Stimulated activated CD4-positive, alpha-beta T cell treated with anti-CD3 and anti-CD28 coated beads, Interleukin-12 subunit alpha, Interleukin-12 subunit beta, amount 100 ng/mL, for 24 hours (primary cell): ENCODE measurements around the gene UAP1L1.
"Not testable (repeated sequence)": the region's sequence is repeated elsewhere in the genome, so short reads cannot be mapped to it uniquely, and the experiment has no call there.

Experiments
- DNase-seq, 2 experiments: peaks; one replicate each; pipeline ENCODE4 v3.0.0-alpha.2; 2020; ENCODE audit warnings: low read depth in 2 of 2

UAP1L1 gene, protein sequence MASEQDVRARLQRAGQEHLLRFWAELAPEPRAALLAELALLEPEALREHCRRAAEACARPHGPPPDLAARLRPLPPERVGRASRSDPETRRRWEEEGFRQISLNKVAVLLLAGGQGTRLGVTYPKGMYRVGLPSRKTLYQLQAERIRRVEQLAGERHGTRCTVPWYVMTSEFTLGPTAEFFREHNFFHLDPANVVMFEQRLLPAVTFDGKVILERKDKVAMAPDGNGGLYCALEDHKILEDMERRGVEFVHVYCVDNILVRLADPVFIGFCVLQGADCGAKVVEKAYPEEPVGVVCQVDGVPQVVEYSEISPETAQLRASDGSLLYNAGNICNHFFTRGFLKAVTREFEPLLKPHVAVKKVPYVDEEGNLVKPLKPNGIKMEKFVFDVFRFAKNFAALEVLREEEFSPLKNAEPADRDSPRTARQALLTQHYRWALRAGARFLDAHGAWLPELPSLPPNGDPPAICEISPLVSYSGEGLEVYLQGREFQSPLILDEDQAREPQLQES

DNA sequence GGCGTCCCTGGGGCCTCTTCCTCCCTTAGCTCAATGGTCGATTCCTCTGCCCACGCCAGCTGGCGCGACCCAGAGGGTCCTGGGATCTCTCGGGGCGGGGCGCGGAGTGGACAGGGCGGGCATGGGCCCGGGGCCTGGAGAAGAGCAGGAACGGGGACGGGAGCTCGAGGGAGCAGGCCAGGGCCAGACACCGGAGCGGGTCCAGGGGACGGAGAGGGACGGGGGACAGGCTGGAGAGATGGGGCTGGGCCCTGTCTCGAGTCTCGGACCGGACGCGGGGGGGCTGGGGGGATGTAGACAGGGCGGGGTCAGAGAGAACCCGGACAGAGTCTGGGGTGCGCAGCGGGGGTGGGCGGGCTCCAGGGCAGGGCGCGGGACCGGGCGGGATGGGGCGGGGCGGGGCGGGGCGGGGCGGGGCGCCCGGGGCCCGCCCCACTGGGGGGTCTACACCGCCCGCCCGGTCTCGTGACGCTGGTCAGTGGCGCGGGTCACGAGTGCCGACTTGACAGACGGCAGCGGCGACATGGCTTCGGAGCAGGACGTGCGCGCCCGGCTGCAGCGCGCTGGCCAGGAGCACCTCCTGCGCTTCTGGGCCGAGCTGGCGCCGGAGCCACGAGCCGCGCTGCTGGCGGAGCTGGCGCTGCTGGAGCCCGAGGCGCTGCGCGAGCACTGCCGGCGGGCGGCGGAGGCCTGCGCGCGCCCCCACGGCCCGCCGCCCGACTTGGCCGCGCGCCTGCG lies at the start of gene UAP1L1:
UAP1L1 (plus strand) TSS at position 508 of the 738 bp plus-strand sequence; CDS start at position 524, 16 bp downstream.
- peak in 1 of 2 experiments; percentile 43 for DNase-seq

DNA sequence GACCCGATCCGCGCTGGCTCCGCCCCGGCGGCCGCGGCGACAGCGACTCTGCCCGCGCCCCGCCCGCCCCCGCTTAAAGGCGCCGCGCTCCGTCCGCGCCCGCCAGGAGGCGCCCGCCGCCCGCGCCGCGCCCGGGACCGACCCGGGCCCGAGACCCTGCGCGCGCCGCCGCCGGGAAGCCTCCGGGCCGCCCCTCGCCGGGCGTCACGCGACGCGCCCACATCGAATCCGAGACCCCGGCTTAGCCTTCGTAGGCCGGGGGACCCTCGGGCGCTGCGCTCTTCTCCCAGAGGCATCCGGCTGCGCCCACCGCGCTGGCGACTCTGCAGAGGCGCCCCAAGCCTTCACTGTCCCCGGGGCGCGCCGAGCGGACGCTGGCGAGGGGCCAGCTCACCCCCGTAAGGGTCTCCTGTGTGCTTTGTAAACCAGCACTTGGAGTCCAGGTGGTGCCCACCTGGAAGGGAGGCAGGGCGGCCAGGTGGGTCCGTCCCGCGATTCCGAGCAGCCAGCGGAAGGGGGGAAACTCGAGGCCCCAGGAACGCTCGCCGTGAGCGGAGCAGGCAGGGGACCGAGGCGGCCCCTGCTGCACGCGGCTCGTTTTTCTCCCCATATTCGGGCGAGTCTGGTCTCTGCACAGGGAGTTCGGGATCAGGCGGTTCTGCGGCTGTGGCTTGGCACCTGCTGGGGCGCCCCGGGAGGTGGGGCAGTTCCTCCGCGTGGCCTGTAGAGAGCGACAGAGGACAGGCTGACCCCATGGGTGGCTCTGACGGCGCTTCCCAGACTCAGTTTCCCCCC lies 48.9 kb upstream of the UAP1L1 start:
- DNase-seq, result peak; percentile 32 to 53

DNA sequence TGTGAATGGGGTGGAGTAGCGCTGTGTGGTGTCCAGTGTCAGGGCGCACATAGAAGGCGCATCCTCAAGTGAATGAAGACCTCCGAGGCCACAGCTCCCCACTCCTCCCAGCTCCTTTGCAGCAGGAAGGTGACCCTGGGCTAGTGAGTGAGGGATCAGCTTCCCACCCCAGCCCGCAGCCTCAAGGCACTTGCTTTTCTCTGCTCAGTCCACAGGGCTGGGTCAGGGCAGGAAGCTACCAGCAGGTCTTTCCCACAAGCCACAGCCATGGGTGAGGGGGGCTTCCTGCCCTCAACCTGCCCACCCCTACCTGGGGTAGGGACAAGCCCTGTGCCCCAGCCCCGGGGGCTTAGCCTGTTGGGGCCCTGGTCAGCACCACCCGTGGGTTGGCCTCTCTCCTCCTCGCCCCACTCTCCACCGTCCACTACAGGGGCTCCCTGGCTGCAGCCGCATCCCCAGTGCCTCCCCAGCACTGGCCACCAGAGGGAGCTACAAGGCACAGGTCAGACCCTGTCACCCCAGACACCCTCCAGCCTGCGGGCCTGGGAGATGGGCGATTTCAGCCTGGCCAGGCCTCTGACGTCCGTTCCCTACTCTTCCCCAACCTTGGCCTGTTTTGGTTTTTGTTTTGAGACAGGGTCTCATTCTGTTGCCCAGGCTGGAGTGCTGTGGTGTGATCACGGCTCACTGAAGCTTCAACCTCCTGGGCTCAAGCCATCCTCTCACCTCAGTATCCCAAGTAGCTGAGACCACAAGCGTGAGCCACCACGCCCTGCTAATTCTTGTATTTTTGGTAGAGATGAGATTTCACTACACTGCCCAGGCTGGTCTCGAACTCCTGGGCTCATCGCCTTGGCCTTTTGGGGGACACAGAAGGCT lies 48.0 kb upstream of the UAP1L1 start:
- DNase-seq, result peak; percentile 51 to 76

DNA sequence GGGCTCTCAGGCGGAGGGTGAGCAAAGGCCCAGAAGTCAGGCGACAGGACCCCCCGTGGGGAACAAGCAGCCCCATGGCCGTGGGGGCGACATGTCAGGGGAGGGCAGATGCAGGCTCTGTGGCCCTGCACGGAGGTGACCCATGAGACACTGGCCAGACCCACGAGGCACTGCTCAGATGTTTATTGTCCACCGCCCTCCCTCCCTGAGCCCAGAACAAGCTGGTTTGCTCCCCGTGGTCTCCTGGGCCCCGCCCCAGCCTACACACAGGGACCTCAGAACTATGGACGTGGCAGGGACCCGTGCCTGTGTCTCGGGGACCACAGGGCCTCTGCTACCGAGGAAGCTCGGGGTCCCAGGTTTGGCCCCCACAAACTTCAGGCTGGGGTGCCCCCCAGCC lies 47.3 kb upstream of the UAP1L1 start:
- no peak for DNase-seq

DNA sequence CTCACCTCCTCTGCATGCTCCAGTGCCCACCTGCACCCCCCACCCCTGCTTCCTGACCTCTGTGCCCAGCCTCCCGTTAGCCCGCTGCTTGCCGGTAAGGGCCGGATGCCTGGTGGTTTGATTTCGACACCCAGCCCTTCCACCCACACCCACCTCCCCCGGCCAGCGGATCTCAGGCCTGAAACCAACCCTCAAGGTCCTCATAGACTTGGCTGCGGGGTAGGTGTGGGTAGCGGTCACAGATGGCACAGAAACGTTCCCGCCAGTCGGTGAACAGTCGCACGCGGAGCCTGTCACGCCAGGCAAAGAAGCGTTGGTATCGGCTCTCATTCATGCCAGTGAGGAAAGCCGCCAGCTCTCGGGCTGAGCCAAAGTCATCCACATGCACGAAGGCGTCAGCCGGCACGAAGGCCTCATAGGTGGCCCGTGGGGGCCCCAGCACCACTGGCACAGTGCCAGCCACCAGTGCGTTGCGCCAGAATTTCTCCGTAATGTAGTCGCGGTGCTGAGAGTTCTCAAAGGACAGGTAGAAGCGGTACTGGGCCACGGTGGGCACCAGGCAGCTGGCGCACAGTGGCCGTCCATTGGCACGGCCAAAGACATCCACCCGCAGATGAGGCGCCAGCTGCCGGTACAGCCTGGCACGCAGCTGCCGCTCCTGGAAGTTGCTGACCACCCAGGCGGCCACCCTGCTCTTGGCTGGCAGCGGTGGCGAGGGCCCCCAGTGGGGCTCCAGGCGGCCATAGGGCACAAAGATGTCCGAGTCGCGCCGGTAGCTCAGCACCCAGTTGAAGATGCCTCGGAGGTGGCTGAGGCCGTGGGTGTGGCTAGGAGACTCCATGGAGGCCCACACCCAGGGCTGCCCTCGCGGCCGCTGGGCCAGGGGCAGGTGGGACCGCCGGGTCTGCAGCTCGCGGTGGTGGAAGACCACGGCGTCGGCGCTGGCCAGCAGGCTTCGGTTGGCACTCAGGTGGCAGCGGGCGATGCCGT lies 46.5 kb upstream of the UAP1L1 start:
- peak in 1 of 2 experiments; percentile 33 for DNase-seq

DNA sequence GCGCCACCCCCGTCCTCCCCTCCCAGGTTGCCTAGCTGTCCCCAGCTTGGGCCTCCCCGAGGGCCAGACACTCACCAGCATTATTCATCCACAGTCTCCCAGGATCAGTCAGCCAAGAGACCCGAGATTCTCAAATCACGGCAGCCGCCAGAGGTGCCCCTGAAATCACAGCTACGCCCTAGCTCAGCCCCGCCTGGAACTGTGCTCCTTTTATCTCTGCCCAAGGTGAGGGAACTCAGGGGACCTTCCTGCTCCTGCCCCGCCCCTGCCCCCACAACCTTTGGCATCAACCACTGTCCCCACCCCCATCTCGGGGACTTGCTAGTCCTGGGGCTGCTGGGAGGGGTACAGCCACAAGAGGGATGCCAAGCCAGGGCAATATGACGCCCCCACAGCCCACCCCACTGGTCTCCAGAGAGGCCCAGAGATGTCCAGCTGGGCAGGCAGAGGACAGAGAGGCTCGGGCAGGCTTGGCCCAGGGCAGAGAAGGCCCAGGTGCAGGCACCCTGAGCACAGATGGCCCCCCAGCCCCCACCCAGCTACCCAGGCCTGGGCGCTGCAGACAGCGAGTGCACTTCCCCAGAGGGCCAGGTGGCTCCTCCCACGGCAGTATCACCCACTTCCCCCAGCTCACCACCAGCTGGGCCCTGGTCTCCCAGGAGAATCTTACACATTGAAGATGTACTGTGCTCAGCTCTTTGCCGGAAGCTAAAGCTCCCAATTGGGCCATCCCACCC lies 45.2 kb upstream of the UAP1L1 start, which contains the start of gene FUT7:
FUT7 (minus strand) TSS at position 185 of the 737 bp plus-strand sequence; CDS start at position 88, 97 bp downstream.
- peak in 1 of 2 experiments; percentile 25 for DNase-seq

DNA sequence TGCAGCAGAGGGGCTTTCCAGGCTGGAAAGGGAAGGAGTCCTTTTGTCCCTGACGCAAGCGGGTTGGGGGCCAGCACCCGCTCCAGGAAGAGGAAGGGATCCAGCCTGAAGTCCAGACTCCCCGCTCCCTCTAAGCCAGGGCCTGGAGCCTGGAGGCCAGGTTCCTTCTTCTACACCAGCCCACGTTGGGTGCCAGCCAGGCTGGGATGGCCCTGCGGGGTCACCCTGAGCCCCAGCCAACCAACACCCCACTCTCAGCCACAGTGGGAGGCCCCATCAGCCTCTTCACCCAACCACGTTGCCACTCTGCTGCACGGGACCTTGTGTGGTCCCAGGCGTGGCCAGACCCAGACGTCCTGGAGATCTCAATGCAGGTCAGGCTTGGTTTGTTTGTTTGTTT lies 44.5 kb upstream of the UAP1L1 start:
- no peak for DNase-seq

DNA sequence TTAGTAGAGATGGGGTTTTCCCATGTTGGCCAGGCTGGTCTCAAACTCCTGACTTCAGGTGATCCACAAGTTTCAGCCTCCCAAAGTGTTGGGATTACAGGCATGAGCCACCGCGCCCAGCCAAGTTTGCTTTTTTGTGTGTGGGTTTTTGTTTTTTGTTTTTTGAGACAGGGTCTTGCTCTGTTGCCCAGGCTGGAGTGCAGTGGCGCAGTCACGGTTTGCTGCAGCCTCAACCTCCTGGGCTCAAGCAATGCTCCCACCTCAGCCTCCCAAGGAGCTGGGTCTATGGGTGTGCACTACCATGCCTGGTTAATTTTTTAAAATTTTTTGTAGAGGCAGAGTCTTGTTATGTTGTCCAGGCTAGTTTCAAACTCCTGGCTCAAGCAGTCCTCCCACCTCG lies 43.8 kb upstream of the UAP1L1 start:
- not testable (repeated sequence) for DNase-seq

DNA sequence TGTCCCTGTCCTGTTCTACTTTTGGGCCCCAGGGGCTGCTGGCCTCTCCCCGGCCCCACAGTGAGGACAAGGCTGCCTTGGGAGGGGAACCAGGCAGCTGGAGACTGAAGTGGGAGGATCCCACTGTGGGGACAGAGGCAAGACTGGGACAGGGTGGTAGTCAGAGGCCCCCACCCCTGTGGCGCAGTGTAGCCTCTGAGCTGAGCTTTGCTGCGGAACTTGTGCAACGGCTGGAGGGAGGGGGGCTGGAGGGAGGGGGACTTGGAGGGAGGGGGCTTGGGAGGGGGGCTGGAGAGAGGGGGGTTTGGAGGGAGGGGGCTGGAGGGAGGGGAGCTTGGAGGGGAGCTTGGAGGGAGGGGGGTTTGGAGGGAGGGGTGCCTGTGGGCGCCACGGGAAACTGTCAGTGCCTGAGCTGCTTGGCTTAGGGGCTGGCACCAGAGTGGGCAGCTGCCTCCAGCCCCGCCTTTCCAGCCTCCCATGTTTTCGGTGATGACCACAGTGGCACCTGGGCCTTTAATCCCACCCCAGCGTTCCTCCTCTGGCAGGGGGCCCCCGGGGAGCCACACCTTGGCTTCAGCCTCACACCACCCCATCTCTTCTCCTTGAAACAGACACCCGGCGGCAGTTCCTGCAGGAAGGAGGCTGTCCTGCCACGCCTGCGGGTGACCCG lies 43.1 kb upstream of the UAP1L1 start:
- DNase-seq, result no peak

DNA sequence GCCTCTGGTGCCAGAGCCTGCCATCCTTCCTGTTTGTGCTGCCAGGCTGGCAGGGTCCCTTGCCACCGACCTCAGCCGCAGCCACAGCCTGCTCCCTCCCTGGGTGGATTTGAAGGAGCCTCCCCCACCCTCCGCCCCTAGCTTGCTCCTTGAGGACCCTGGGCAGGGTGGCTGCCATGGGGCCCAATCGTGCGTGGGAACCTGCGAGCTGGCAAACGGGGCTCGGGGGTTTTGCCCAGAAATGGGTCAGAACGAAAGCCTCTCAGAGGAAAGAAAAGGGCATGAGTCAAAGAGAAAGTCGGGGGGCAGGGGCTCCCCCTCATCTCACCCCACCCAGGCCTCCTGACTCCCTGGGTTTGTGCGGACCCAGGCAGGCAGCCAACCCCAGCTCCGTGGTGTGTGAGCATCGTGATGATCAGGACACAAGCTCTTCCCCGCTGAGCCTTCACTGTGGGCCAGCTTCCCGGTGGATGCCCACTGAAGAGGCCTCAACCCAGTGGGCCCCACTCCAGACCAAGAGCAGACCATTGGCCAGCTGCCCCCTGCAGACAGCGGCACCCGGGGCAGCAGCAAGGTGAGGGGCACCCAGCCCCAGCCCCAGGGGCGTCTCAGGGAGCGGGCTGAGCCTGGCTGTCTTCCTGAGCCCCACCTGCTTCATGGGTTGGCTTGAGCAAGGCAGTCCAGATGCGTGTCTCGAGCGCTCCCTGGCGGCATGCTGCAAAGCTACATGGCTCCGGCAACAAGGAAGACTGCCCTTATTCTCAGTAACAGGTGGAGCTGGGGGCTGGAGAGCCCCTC lies 42.4 kb upstream of the UAP1L1 start:
- peak; percentile 66 to 86 for DNase-seq

DNA sequence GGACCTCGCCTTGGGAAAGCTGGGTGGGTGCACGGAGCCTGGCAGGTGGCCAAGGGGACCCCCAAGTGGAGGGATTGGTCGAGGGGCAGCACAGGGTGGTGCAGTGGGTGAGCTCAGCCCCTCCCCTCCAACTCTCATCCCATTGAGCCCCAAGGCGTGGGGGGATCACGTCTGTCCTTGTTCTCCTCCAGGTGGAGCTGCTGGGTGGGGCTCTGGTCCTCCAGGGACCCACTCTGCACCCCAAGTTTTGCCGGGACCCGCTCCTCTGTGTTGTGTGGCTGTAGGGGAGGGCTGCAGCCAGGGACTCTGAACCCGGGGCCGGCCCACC lies 41.8 kb upstream of the UAP1L1 start:
- DNase-seq, result no peak

DNA sequence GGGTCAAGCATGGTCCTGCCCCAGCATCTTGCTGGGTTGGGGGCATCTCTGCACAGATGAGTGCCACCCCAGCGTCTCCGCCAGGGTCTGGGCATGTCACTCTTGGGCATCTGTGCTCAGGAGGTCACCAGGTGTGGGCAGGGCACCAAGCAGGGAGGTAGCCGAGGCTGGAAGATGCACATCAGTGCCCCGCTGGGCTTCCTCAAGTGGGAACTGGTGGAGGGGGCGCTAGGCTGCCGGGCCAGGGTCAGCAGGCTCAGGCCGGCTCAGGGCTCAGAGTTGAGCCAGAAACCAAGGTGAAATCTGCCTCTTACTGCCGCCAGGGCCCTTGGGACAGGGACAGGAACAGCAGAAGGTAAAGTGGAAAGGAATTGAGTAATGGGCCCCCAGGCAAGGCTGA lies 41.4 kb upstream of the UAP1L1 start:
- no peak for DNase-seq

DNA sequence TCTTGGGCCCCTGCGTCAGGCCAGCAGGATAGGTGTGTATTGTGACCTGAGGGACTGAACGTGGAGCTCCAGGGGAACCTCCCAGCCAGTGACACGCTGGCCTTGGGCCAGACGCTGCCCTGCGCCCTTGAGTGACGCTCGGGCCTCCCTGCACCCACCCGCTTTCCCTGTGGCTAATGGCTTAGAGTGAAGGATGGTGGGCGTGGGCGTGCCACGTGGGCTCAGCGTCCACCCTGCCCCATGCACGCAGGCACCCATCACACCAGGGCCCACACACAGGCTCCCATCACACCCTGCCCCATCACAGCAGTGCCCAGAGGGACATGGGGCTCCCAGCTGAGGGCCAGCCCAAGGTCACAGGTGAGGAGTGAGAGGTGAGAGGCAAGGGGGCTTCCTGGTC lies 40.3 kb upstream of the UAP1L1 start:
- DNase-seq, result no peak

DNA sequence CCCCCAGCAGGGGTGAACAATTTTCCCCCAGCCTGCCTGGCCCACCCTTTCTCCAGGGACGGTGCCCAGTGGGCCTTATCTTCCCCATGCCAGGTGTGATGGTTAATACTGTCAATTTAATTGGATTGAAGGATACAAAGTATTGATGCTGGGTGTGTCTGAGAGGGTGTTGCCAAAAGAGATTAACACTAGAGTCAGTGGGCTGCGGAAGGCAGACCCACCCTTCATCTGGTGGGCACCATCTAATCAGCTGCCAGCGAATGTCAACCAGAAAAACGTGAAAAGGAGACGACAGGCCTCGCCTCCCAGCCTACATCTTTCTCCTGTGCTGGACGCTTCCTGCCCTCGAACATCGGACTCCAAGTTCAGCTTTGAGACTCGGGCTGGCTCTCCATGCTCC lies 39.8 kb upstream of the UAP1L1 start:
- DNase-seq, result no peak

DNA sequence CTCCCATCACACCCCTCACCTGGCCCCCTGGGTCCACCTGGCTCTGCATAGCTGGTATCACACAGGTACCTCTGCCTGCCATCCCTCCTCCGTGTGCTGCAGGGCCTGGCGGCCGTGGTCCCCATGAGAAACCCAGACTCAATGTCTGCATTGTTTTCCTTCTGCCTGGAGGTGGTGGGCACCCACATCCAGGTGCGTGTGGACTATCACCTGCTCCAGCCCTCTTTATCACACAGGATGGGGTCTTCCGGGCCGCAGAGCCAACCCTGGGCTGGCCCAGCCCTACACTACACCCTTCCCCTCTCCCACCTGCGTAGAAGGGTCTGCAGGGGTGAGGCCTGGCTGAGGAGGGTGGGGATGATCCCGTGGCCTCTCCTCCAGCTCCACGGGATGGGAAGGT lies 38.4 kb upstream of the UAP1L1 start:
- no peak for DNase-seq

DNA sequence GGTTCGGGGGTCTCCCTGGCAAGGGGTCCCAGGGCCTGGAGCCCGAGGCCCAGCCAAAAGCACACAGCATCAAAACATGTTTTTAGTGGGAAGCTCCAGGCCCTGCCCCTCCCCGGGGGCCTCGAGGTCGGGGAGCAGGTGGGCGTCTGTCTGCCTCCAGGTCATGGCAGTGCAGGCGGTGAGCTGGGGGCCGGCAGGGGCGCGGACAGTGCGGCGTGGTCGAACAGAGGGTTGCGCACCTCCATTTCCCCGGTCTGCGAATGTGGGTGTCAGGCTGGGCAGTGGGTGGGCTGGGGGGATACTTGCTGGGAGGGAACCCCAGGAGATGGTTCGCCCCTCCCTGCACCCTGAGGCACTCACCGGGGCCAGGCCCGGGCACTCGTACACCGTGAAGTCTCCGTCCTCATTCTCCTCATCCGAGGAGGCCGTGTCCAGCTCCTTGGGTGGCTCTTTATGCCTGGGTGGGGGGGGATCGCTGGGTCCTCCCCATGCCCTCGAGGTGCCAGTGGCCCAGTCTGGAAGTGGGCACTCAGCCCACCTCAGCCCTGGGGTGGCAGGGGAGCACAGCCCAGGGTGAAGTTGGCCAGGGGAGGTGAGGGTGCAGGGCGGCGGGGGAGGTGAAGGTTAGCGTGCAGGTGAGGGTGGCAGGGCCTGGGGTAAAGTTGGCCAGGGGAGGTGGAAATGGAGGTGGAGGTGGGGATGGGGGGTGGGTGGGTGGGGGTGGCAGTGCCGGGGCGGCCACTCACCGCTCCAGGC lies 37.5 kb upstream of the UAP1L1 start:
- DNase-seq, result no peak

DNA sequence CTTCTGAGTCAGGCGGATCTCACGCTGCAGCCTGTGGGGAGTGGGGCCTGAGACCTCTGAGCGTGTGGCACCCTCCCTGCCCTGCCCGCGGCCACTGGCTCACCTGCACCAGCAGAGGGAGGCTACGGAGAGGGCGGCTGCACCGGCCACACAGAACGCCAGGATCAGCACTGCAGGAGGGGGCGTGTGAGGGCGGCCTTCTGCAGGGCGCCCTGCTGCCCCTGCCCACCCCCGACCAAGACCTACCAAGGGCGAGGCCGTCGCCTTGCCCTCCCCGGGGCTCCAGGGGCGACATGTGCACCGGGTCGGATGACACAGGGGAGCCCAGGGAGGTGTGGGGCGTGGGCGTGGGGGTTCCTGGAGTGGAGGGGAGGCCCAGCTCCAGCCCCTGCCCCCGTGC lies 36.7 kb upstream of the UAP1L1 start:
- DNase-seq, result no peak
